Keratinocyte (primary cell): ENCODE results near the gene KIF3C. TPM values are rescaled to one million over a fixed set of nuclear protein-coding genes. Genes with fewer than 3 reads are reported as not detected.

Experiments
- DNase-seq: peaks from one replicate; pipeline ENCODE4 v3.0.0-alpha.2; 2011; ENCODE audit warnings: low read depth, missing footprints, low spot score
- FAIRE-seq: peaks from 2 replicates; lab custom pipeline; 2011; peaks lifted over from hg19 to GRCh38; lab: Jason Lieb, UNC
- H2AFZ ChIP-seq: 2 replicates; pipeline ENCODE4 v1.6.0; 2012; ENCODE audit warnings: low read length, control low read depth, inconsistent platforms; ENCODE audit not compliant: control insufficient read depth
- H3K27ac ChIP-seq: 2 replicates; pipeline ENCODE4 v1.5.1; 2011; ENCODE audit warnings: low read length; ENCODE audit not compliant: control insufficient read depth, insufficient read depth
- H3K27me3 ChIP-seq: 3 replicates; pipeline ENCODE4 v1.6.0; 2011; ENCODE audit warnings: low read length; ENCODE audit not compliant: control insufficient read depth, insufficient read depth; ENCODE audit errors: extremely low read depth
- H3K36me3 ChIP-seq, 2 experiments: 2 replicates in 1 of 2; 3 replicates in 1 of 2; pipeline ENCODE4 v1.5.1; 2011; ENCODE audit warnings: low read length in 2 of 2, mild to moderate bottlenecking in 1 of 2; ENCODE audit not compliant: control insufficient read depth in 2 of 2, insufficient read depth in 2 of 2; ENCODE audit errors: extremely low read depth in 1 of 2
- H3K4me1 ChIP-seq: 3 replicates; pipeline ENCODE4 v1.5.1; 2011; ENCODE audit warnings: low read length; ENCODE audit not compliant: control insufficient read depth, insufficient read depth; ENCODE audit errors: extremely low read depth
- H3K4me2 ChIP-seq: 3 replicates; pipeline ENCODE4 v1.6.0; 2011; ENCODE audit warnings: low read depth, low read length; ENCODE audit not compliant: control insufficient read depth, insufficient read depth; ENCODE audit errors: extremely low read depth
- H3K4me3 ChIP-seq, 3 experiments: fragments of 200-600 bp in 1 of 3; sonication (generic) in 1 of 3; 2 replicates in 2 of 3; 3 replicates in 1 of 3; pipeline ENCODE4 v1.5.1; 2011 to 2016; ENCODE audit warnings: low read length in 3 of 3, mild to moderate bottlenecking in 3 of 3, control low read depth in 2 of 3, inconsistent platforms in 1 of 3, low read depth in 1 of 3, mixed read lengths in 1 of 3, mixed run types in 1 of 3, moderate library complexity in 1 of 3; ENCODE audit not compliant: control insufficient read depth in 2 of 3, insufficient read depth in 2 of 3; ENCODE audit errors: extremely low read depth in 1 of 3
- H3K79me2 ChIP-seq: 2 replicates; pipeline ENCODE4 v1.6.0; 2012; ENCODE audit warnings: low read length; ENCODE audit not compliant: control insufficient read depth, insufficient read depth
- H3K9ac ChIP-seq: 3 replicates; pipeline ENCODE4 v1.6.0; 2011; ENCODE audit warnings: low read length; ENCODE audit not compliant: control insufficient read depth, insufficient read depth; ENCODE audit errors: extremely low read depth
- H3K9me1 ChIP-seq: 3 replicates; pipeline ENCODE4 v1.6.0; 2011; ENCODE audit warnings: low read length; ENCODE audit not compliant: control insufficient read depth, insufficient read depth; ENCODE audit errors: extremely low read depth
- H3K9me3 ChIP-seq: 2 replicates; pipeline ENCODE4 v1.5.1; 2012; ENCODE audit warnings: low read depth, low read length; ENCODE audit not compliant: control insufficient read depth
- H4K20me1 ChIP-seq: 3 replicates; pipeline ENCODE4 v1.6.0; 2011; ENCODE audit warnings: low read length; ENCODE audit not compliant: control insufficient read depth, insufficient read depth; ENCODE audit errors: extremely low read depth
- EZH2 ChIP-seq: IDR thresholded peaks from one replicate; pipeline ENCODE4 v1.6.1; 2012; ENCODE audit warnings: inconsistent platforms, mild to moderate bottlenecking, low read length, moderate library complexity
- dilution Hi-C: fragments of 300-500 bp; cut with MboI; formaldehyde crosslinking; loops from one replicate; pipeline ENCODE4 v1.7.0; 2020; ENCODE audit warnings: low sequenced_read_pairs; ENCODE audit not compliant: extremely low pct_ligation_motif_present
- polyA plus RNA-seq, 5 experiments: library from polyadenylated mRNA; depleted of rRNA in 3 of 5; stranded (reverse) in 3 of 5; stranded (forward) in 1 of 5; unstranded in 1 of 5; fragments of >200 nt; gene quantifications; 1 replicate in 1 of 5; 2 replicates in 3 of 5; 3 replicates in 1 of 5; pipeline versions ENCODE4 v1.2.1 to v1.2.3, GENCODE V29; 2011 to 2012; ENCODE audit warnings: missing spikeins in 2 of 5, low read depth in 1 of 5, low replicate concordance in 1 of 5
- TF ChIP-seq, protein P1 (sequence below), 3 experiments: IDR thresholded peaks in 1 of 3; conservative IDR thresholded peaks in 1 of 3; optimal IDR thresholded peaks in 1 of 3; 2 replicates in 2 of 3; 3 replicates in 1 of 3; pipeline versions ENCODE3 to v1.5.1; 2011; ENCODE audit warnings: low read length in 3 of 3, mild to moderate bottlenecking in 3 of 3, moderate library complexity in 2 of 3, control low read depth in 1 of 3, inconsistent platforms in 1 of 3; ENCODE audit not compliant: insufficient read depth in 2 of 3; ENCODE audit errors: extremely low read depth in 1 of 3

KIF3C gene
- polyA plus RNA-seq, 1 donor (not counting 4 experiments of a cell fraction or from before 2014, with no cell fraction given): 6.5 TPM

DNA sequence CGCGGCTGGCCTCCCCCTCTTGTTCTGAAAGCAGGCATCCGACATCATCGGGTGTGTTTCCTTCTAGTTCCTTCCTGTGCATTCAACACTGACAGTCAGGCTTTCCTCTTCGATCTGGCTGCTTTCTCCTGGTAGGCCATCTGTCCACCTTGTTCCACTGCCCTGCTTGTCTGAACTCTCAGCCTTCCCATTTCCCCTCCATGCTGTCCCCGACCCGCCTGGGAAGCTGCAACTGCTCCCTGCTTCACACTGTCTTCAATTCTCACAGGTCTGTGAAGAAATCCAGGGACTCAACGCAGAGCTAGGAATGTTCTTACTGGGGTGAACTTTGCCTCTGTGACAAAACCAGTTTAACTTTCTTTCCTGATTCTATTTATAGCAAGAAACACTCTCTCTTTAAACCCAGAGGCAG, 43.0 kb downstream of the KIF3C start:
- dilution Hi-C loops: no loop called here
- Histone ChIP-seq H3K4me1 (no peaks in the 10 kb centered on the region), H3K4me3 (no peak overlapping the region), H2AFZ (no peak overlapping the region), H3K36me3 (peaks cover 0 to 10% of the 10 kb centered on the region in 2 experiments), H3K27me3 (no peaks in the 10 kb centered on the region), H3K9me1 (no peaks in the 10 kb centered on the region), H3K27ac (no peak overlapping the region), H3K4me2 (no peak overlapping the region), H3K79me2 (no peaks in the 10 kb centered on the region), H3K9ac (no peak overlapping the region), H4K20me1 (no peaks in the 10 kb centered on the region), H3K9me3 (no peaks in the 10 kb centered on the region)
- DNase-seq (no peak), FAIRE-seq (no peak)
- TF ChIP-seq EZH2: no peak
- TF ChIP-seq, protein P1, sequence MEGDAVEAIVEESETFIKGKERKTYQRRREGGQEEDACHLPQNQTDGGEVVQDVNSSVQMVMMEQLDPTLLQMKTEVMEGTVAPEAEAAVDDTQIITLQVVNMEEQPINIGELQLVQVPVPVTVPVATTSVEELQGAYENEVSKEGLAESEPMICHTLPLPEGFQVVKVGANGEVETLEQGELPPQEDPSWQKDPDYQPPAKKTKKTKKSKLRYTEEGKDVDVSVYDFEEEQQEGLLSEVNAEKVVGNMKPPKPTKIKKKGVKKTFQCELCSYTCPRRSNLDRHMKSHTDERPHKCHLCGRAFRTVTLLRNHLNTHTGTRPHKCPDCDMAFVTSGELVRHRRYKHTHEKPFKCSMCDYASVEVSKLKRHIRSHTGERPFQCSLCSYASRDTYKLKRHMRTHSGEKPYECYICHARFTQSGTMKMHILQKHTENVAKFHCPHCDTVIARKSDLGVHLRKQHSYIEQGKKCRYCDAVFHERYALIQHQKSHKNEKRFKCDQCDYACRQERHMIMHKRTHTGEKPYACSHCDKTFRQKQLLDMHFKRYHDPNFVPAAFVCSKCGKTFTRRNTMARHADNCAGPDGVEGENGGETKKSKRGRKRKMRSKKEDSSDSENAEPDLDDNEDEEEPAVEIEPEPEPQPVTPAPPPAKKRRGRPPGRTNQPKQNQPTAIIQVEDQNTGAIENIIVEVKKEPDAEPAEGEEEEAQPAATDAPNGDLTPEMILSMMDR (optimal IDR thresholded peaks at IDR 0.05 in 1 of 3, IDR thresholded peaks at IDR 0.05 in 1 of 3, conservative IDR thresholded peaks at IDR 0.05 in 1 of 3; ENCODE audit: extremely low read depth in 1 of 3, insufficient read depth in 2 of 3, low read length in 3 of 3): no peak

DNA sequence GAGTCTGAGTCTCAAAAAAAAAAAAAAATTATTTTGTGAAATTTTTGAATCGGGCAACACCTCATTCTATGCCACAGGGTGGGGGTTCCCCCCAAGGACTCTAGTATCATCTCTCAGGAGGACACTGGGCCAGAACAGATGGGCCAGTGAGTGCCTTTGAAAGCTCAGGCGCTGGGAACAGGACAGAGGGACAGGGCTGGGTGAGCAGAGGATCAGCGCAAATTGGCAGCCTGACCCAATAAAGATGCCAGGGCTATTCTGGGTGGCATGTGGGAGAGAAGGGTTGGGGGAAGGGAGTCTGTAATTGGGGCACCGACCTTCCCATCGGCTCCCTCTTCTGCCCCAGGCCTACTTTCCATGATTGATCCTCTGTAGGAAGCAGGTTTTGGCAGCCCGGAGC, 44.0 kb downstream of the KIF3C start:
- dilution Hi-C loops: no loop called here
- no peak for DNase-seq
- Histone ChIP-seq H3K27ac (no peak overlapping the region), H3K4me3 (no peak overlapping the region), H3K9me1 (no peaks in the 10 kb centered on the region), H3K4me2 (no peak overlapping the region), H4K20me1 (no peaks in the 10 kb centered on the region), H3K27me3 (no peaks in the 10 kb centered on the region), H3K9ac (no peak overlapping the region), H3K9me3 (no peaks in the 10 kb centered on the region), H3K4me1 (no peaks in the 10 kb centered on the region), H3K79me2 (no peaks in the 10 kb centered on the region), H3K36me3 (peaks cover 0 to 10% of the 10 kb centered on the region in 2 experiments), H2AFZ (no peak overlapping the region)
- FAIRE-seq: no peak
- TF ChIP-seq, protein P1 (optimal IDR thresholded peaks at IDR 0.05 in 1 of 3, IDR thresholded peaks at IDR 0.05 in 1 of 3, conservative IDR thresholded peaks at IDR 0.05 in 1 of 3; ENCODE audit: extremely low read depth in 1 of 3, insufficient read depth in 2 of 3, low read length in 3 of 3): no peak
- TF ChIP-seq EZH2: no peak
